ENCODE data around the gene SBNO1. TPM values are rescaled to one million over a fixed set of nuclear protein-coding genes. Genes with fewer than 3 reads are reported as not detected.
"Not testable (repeated sequence)": the region's sequence is repeated elsewhere in the genome, so short reads cannot be mapped to it uniquely, and the experiment has no call there.

The SBNO1 gene
- total RNA-seq, 1 donor from 2014 or later, result 11.5 TPM

- no peak overlapping the region for H3K4me3 ChIP-seq (ENCODE audit: low read length in 3 of 3)
- H3K9ac ChIP-seq (ENCODE audit: low read depth in 1 of 3, low read length in 3 of 3), result no peak overlapping the region
- H3K9me3 ChIP-seq (ENCODE audit: control insufficient read depth in 3 of 3, low read length in 3 of 3), result no peaks in the 10 kb centered on the region
- H3K4me1 ChIP-seq (ENCODE audit: control insufficient read depth in 3 of 3, insufficient read depth in 3 of 3, low read length in 3 of 3), result peaks cover 28 to 42% (median 33%) of the 10 kb centered on the region in 3 donors
- no peaks in the 10 kb centered on the region for H3K27me3 ChIP-seq (ENCODE audit: control insufficient read depth in 3 of 3, insufficient read depth in 3 of 3, low read length in 3 of 3)
- H3K27ac ChIP-seq (ENCODE audit: low read depth, low read length), result no peak overlapping the region
- H3K36me3 ChIP-seq (ENCODE audit: control insufficient read depth in 3 of 3, insufficient read depth in 3 of 3, low read length in 3 of 3), result peaks cover 26 to 33% (median 26%) of the 10 kb centered on the region in 3 donors
Observed at GRCh38 chr12:123254853-123255446, 109.7 kb downstream of the SBNO1 start.

DNA sequence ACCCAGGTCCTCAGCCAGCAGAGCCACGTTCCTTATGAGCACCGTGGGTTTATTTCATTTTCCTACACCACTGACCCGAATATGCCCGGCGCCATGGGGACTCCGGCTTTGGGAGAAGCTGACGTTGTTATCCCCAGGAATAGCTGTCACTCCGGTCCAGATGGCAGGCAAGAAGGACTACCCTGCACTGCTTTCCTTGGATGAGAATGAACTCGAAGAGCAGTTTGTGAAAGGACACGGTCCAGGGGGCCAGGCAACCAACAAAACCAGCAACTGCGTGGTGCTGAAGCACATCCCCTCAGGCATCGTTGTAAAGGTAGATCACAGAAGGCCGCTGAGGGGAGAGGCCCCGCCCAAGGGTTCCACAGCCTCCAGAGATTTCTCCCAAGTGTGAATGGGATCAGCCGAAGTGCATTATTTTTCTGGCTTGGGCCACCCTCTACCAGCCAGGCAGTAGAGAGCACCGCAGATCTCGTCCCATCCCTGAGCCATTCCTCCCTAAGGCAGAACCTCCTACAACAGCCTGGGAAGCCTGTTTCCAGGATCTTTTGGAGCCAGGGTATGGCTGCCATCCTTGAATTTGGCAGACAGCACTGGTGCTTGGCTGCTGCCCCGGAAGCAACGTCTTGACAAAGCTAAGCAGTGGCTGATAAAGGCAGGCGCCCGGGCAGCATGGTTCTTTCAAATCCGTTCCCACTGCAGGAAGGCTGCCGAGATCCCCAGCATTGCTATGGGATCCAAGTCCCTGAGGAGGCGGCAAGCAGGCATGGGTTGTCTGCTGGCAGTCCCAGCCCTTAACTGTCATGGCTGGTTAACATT is 110.8 kb downstream of the SBNO1 start:
- H3K27ac ChIP-seq (ENCODE audit: low read depth, low read length), result peak overlapping the region; percentile 25
- H3K27me3 ChIP-seq (ENCODE audit: control insufficient read depth in 3 of 3, insufficient read depth in 3 of 3, low read length in 3 of 3), result no peaks in the 10 kb centered on the region
- H3K36me3 ChIP-seq (ENCODE audit: control insufficient read depth in 3 of 3, insufficient read depth in 3 of 3, low read length in 3 of 3), result peaks cover 23 to 29% (median 23%) of the 10 kb centered on the region in 3 donors
- H3K9ac ChIP-seq (ENCODE audit: low read depth in 1 of 3, low read length in 3 of 3), result peak overlapping the region in 1 of 3 donors; percentile 57
- no peaks in the 10 kb centered on the region for H3K9me3 ChIP-seq (ENCODE audit: control insufficient read depth in 3 of 3, low read length in 3 of 3)
- H3K4me1 ChIP-seq (ENCODE audit: control insufficient read depth in 3 of 3, insufficient read depth in 3 of 3, low read length in 3 of 3), result peaks cover 28 to 42% (median 33%) of the 10 kb centered on the region in 3 donors
- no peak overlapping the region for H3K4me3 ChIP-seq (ENCODE audit: low read length in 3 of 3)

GRCh38 chr12:123252365-123252764 is 112.3 kb downstream of the SBNO1 start:
- Histone ChIP-seq H3K27ac (ENCODE audit: low read depth, low read length) (peak overlapping the region; percentile 19), H3K36me3 (ENCODE audit: control insufficient read depth in 3 of 3, insufficient read depth in 3 of 3, low read length in 3 of 3) (peaks cover 13 to 26% (median 15%) of the 10 kb centered on the region in 3 donors), H3K4me1 (ENCODE audit: control insufficient read depth in 3 of 3, insufficient read depth in 3 of 3, low read length in 3 of 3) (peaks cover 28 to 42% (median 33%) of the 10 kb centered on the region in 3 donors)
- not testable (repeated sequence) for H3K27me3 ChIP-seq (ENCODE audit: control insufficient read depth in 3 of 3, insufficient read depth in 3 of 3, low read length in 3 of 3); H3K9me3 ChIP-seq (ENCODE audit: control insufficient read depth in 3 of 3, low read length in 3 of 3); H3K4me3 ChIP-seq (ENCODE audit: low read length in 3 of 3); H3K9ac ChIP-seq (ENCODE audit: low read depth in 1 of 3, low read length in 3 of 3)

DNA sequence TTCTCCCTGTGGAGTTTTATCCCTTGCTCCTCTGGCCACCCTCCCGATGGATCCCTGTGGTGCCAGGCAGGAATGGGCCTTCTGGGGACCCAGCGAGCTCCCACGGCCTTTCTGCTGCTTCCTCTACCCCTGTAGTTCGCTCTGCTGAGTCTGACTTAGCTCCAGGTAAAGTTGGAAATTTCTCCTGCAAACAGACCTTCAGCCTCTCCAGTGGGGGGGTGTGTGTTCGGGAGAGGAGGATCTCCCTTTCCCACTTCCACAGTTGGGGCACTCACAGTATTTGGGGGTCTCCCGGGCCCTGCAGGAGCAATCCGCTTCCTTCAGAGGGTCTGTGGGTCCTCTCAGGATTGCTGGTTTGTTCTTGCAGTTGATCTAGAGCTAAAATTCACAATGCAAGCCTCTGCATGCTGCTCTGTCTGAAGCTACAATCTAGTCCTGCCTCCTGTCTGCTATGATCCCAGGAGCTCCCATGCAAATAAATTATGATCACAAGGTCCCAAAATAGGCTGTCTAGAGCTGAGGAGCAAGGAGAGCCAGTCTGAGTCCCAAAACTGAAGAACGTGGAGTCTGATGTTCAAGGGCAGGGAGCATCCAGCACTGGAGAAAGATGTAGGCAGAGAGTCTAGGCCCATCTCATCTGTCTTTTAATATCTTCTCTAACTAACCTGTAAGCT is 113.1 kb downstream of the SBNO1 start:
- no peaks in the 10 kb centered on the region for H3K27me3 ChIP-seq (ENCODE audit: control insufficient read depth in 3 of 3, insufficient read depth in 3 of 3, low read length in 3 of 3)
- H3K36me3 ChIP-seq (ENCODE audit: control insufficient read depth in 3 of 3, insufficient read depth in 3 of 3, low read length in 3 of 3), result peaks cover 12 to 24% (median 13%) of the 10 kb centered on the region in 3 donors
- H3K4me1 ChIP-seq (ENCODE audit: control insufficient read depth in 3 of 3, insufficient read depth in 3 of 3, low read length in 3 of 3), result peaks cover 28 to 42% (median 33%) of the 10 kb centered on the region in 3 donors
- no peaks in the 10 kb centered on the region for H3K9me3 ChIP-seq (ENCODE audit: control insufficient read depth in 3 of 3, low read length in 3 of 3)
- H3K27ac ChIP-seq (ENCODE audit: low read depth, low read length), result peak overlapping the region; percentile 64
- H3K4me3 ChIP-seq (ENCODE audit: low read length in 3 of 3), result peak overlapping the region in 1 of 3 donors; percentile 39
- peak overlapping the region in 2 of 3 donors; percentile 41 to 45 for H3K9ac ChIP-seq (ENCODE audit: low read depth in 1 of 3, low read length in 3 of 3)

DNA sequence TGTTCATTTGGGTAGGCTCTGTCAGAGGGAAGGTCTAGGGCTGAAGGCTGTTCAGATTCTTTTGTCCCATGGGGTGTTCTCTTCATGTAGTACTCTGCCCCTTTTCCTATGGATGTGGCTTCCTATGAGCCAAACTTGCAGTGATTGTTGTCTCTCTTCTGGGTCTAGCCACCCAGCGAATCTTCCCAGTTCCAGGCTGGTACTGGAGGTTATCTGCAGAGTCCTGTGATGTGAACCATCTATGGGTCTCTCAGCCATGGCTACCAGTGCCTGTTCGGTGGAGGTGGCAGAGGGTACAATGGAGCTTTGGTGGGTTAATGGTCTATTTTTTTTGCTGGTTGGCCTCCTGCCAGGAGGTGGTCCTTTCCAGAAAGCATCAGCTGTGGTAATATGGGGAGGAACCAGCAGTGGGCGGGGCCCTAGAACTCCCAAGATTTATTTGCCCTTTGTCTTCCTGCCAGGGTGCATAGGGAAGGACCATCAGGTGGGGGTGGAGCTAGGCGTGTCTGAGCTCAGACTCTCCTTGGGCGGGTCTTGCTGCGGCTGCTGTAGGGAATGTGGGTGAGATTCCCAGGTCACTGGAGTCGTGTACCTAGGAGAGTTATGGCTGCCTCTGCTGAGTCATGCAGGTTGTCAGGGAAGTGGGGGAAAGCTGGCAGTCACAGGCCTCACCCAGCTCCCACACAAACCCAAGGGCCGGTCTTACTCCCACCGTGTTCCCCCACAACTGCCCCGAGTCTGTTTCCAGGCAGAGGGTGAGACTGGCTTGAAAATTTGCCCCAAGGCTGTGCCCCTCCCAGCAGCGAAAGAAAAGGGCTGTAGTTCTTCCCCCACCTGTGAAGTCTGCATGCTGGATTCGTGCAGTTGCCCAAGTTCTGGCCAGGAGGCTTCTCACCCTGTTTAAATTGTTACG is 113.9 kb downstream of the SBNO1 start:
- H3K9ac ChIP-seq (ENCODE audit: low read depth in 1 of 3, low read length in 3 of 3), result peak overlapping the region; percentile 41 to 45 (median 43)
- peak overlapping the region; percentile 64 for H3K27ac ChIP-seq (ENCODE audit: low read depth, low read length)
- peaks cover 28 to 42% (median 33%) of the 10 kb centered on the region in 3 donors for H3K4me1 ChIP-seq (ENCODE audit: control insufficient read depth in 3 of 3, insufficient read depth in 3 of 3, low read length in 3 of 3)
- peak overlapping the region in 1 of 3 donors; percentile 39 for H3K4me3 ChIP-seq (ENCODE audit: low read length in 3 of 3)
- H3K27me3 ChIP-seq (ENCODE audit: control insufficient read depth in 3 of 3, insufficient read depth in 3 of 3, low read length in 3 of 3), result no peaks in the 10 kb centered on the region
- H3K36me3 ChIP-seq (ENCODE audit: control insufficient read depth in 3 of 3, insufficient read depth in 3 of 3, low read length in 3 of 3), result peaks cover 7 to 19% (median 12%) of the 10 kb centered on the region in 3 donors
- no peaks in the 10 kb centered on the region for H3K9me3 ChIP-seq (ENCODE audit: control insufficient read depth in 3 of 3, low read length in 3 of 3)

DNA sequence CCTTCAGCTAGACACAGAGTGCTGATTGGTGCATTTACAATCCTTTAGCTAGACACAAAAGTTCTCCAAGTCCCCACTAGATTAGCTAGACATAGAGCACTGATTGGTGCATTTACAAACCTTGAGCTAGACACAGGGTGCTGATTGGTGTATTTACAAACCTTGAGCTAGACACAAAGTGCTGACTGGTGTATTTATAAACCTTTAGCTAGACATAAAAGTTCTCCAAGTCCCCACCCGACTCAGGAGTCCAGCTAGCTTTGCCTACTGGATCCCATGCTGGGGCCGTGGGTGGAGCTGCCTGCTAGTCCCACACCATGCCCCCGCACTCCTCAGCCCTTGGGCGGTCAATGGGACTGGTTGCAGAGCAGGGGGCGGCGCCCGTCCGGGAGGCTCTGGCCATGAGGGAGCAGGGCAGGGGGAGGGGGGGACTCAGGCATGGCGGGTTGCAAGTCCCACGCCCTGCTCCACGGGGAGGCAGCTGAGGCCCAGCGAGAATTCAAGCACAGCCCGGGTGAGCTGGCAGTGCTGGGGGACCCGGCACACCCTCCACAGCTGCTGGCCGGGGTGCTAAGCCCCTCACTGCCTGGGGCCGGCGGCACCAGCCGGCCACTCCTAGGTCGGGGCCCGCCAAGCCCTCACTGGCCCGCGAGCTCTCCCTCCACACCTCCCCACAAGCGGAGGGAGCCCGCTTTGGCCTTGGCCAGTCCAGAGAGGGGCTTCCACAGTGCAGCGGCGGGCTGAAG is 115.5 kb downstream of the SBNO1 start:
- H3K4me3 ChIP-seq (ENCODE audit: low read length in 3 of 3); H3K27me3 ChIP-seq (ENCODE audit: control insufficient read depth in 3 of 3, insufficient read depth in 3 of 3, low read length in 3 of 3); H3K9me3 ChIP-seq (ENCODE audit: control insufficient read depth in 3 of 3, low read length in 3 of 3); H3K27ac ChIP-seq (ENCODE audit: low read depth, low read length); H3K9ac ChIP-seq (ENCODE audit: low read depth in 1 of 3, low read length in 3 of 3): not testable (repeated sequence)
- peaks cover 25 to 32% (median 25%) of the 10 kb centered on the region in 3 donors for H3K4me1 ChIP-seq (ENCODE audit: control insufficient read depth in 3 of 3, insufficient read depth in 3 of 3, low read length in 3 of 3)
- peaks cover 4 to 12% (median 7%) of the 10 kb centered on the region in 3 donors for H3K36me3 ChIP-seq (ENCODE audit: control insufficient read depth in 3 of 3, insufficient read depth in 3 of 3, low read length in 3 of 3)

DNA sequence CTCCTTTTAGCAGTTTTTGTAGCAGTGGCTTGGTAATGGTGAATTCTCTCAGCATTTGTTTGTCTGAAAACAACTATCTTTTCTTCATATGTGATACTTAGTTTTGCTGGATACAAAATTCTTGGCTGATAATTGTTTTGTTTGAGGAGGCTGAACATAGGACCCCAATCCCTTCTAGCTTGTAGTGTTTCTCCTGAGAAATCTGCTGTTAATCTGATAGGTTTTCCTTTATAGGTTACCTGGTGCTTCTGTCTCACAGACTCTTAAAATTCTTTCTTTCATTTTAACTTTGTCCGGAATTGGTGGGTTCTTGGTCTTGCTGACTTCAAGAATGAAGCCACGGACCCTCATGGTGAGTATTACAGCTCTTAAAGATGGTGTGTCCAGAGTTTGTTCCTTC is 116.5 kb downstream of the SBNO1 start:
- H3K9me3 ChIP-seq (ENCODE audit: control insufficient read depth in 3 of 3, low read length in 3 of 3); H3K9ac ChIP-seq (ENCODE audit: low read depth in 1 of 3, low read length in 3 of 3); H3K4me3 ChIP-seq (ENCODE audit: low read length in 3 of 3); H3K27ac ChIP-seq (ENCODE audit: low read depth, low read length); H3K27me3 ChIP-seq (ENCODE audit: control insufficient read depth in 3 of 3, insufficient read depth in 3 of 3, low read length in 3 of 3); H3K36me3 ChIP-seq (ENCODE audit: control insufficient read depth in 3 of 3, insufficient read depth in 3 of 3, low read length in 3 of 3): not testable (repeated sequence)
- H3K4me1 ChIP-seq (ENCODE audit: control insufficient read depth in 3 of 3, insufficient read depth in 3 of 3, low read length in 3 of 3), result peaks cover 16 to 22% (median 16%) of the 10 kb centered on the region in 3 donors

DNA sequence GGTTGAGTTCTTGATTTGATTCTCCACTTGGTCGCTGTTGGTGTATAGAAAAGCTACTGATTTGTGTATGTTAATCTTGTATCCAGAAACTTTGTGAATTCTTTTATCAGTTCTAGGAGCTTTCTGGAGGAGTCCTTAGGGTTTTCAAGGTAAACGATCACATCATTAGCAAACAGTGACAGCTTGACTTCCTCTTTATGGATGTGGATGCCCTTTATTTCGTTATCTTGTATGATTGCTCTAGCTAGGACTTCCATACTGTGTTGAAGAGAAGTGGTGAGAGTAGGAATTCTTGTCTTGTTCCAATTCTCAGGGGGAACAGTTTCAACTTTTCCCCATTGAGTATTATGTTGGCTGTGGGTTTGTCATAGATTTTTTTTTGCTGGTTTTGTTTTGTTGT is 119.0 kb downstream of the SBNO1 start:
- no peaks in the 10 kb centered on the region for H3K9me3 ChIP-seq (ENCODE audit: control insufficient read depth in 3 of 3, low read length in 3 of 3)

More for the DNA sequence above, 119.0 kb downstream of the SBNO1 start:
- Histone ChIP-seq H3K4me3 (ENCODE audit: low read length in 3 of 3) (no peak overlapping the region), H3K9ac (ENCODE audit: low read depth in 1 of 3, low read length in 3 of 3) (no peak overlapping the region), H3K27me3 (ENCODE audit: control insufficient read depth in 3 of 3, insufficient read depth in 3 of 3, low read length in 3 of 3) (no peaks in the 10 kb centered on the region), H3K4me1 (ENCODE audit: control insufficient read depth in 3 of 3, insufficient read depth in 3 of 3, low read length in 3 of 3) (peaks cover 11 to 21% (median 19%) of the 10 kb centered on the region in 3 donors), H3K27ac (ENCODE audit: low read depth, low read length) (no peak overlapping the region), H3K36me3 (ENCODE audit: control insufficient read depth in 3 of 3, insufficient read depth in 3 of 3, low read length in 3 of 3) (peaks cover 0 to 5% (median 4%) of the 10 kb centered on the region in 3 donors)

Data from skeletal muscle tissue (tissue), 4 donors.